VCaP (cell line): ENCODE data around the gene CYTL1.

Experiments used
- H3K27ac ChIP-seq: fragments of 450-650 bp; 2 replicates; pipeline ENCODE4 v1.5.1; 2017
- TF ChIP-seq, protein P1 (sequence below): fragments of 450-650 bp; conservative IDR thresholded peaks from 2 replicates; pipeline ENCODE4 v1.5.1; 2017; ENCODE audit warnings: mild to moderate bottlenecking, moderate library complexity

The CYTL1 gene

GRCh38 chr4:4987656-4988055 is 31.6 kb downstream of the CYTL1 start:
- TF ChIP-seq, protein P1, sequence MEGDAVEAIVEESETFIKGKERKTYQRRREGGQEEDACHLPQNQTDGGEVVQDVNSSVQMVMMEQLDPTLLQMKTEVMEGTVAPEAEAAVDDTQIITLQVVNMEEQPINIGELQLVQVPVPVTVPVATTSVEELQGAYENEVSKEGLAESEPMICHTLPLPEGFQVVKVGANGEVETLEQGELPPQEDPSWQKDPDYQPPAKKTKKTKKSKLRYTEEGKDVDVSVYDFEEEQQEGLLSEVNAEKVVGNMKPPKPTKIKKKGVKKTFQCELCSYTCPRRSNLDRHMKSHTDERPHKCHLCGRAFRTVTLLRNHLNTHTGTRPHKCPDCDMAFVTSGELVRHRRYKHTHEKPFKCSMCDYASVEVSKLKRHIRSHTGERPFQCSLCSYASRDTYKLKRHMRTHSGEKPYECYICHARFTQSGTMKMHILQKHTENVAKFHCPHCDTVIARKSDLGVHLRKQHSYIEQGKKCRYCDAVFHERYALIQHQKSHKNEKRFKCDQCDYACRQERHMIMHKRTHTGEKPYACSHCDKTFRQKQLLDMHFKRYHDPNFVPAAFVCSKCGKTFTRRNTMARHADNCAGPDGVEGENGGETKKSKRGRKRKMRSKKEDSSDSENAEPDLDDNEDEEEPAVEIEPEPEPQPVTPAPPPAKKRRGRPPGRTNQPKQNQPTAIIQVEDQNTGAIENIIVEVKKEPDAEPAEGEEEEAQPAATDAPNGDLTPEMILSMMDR = no peak

DNA sequence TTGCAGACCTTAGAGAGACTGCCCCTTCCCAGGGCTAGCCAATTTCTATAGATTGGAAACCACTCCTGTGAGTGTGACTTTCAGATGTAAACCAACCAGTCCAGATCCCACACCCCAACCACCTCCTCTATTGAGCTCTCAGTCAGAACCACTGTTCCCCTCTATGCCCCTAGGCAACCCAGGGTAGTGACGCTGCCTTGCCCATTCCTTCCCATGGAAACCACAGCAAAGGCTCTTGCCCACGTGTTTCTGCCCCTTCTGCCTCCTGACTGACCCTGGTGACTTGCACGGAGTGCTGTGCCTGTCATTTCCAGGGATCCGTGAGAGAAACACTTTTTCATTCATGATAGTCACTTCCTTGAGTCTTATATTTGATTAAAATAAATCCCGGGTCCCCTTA is 32.4 kb downstream of the CYTL1 start:
- TF ChIP-seq, protein P1 = no peak
- no peak overlapping the region for H3K27ac ChIP-seq

More at GRCh38 chr4:4987656-4988055, 31.6 kb downstream of the CYTL1 start:
- H3K27ac ChIP-seq = no peak overlapping the region

- TF ChIP-seq, protein P1 = peak; percentile 75
- H3K27ac ChIP-seq = no peak overlapping the region
Measured at GRCh38 chr4:4985844-4986243, 33.4 kb downstream of the CYTL1 start.

DNA sequence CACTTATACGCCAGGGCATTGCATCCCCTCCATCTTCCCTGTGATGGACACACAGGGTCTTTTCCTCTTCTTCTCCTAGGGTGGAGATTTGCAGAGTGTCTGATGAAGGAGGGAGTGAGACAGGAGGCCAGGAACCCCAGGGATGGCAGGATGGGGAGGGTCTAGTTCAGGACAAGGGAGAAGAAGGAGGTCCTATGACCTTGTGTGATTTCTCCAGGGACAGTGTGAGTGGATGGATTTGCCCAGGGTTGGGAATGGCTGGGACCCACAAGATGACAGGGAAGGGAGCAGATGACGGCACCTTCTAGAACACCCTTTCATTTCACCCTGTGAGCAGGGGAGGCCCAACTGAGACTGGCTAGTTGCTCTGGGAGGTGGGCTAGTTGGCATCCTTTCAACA is 34.2 kb downstream of the CYTL1 start:
- no peak overlapping the region for H3K27ac ChIP-seq
- TF ChIP-seq, protein P1 = no peak

- no peak overlapping the region for H3K27ac ChIP-seq
- TF ChIP-seq, protein P1 = no peak
Measured at GRCh38 chr4:4984186-4984585, 35.1 kb downstream of the CYTL1 start.

DNA sequence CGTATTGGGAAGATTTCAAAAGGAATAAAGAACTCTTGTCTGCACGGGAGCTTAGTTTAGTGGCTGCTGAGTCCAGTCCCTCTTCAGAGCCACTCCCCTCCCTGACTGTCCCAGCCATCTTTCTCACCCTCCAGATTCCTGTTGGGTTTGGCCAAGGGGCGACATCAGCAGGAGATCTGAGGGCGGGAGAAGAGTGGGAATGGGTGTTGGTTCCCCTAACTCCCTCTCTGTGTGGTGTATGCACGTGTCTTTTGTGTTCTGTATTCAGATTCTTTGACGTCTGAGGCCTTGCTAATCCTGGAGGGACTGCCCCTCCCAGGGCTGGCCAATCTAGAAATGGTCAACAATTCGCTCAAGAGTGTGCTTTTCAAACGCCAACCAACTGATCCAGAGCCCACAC is 37.4 kb downstream of the CYTL1 start:
- no peak overlapping the region for H3K27ac ChIP-seq
- TF ChIP-seq, protein P1 = no peak

GRCh38 chr4:4981427-4981826 is 37.8 kb downstream of the CYTL1 start:
- TF ChIP-seq, protein P1 = no peak
- H3K27ac ChIP-seq = no peak overlapping the region
